Common myeloid progenitor, CD34-positive (primary cell): ENCODE data around the gene SRPRB.

Source experiments
- CTCF ChIA-PET: fragments of 350-600 bp; sonication (Branson Sonifier 250); formaldehyde crosslinking; loops from one replicate; lab custom pipeline; 2021; ENCODE audit warnings: antibody characterized with exemption; lab: Charles Lee
- POLR2A ChIA-PET: fragments of 350-600 bp; sonication (Branson Sonifier 250); formaldehyde crosslinking; loops from one replicate; lab custom pipeline; 2021; ENCODE audit warnings: antibody characterized with exemption; lab: Charles Lee
- DNase-seq, 3 donors: peaks; one replicate each; pipeline versions ENCODE4 v3.0.0 to v3.0.0-alpha.2; 2013
- H3K27ac ChIP-seq, 2 experiments: 1 replicate in 1 of 2; 2 replicates in 1 of 2; pipeline ENCODE4 v1.7.0; 2013; ENCODE audit warnings: inconsistent platforms in 2 of 2, low read length in 2 of 2, mild to moderate bottlenecking in 2 of 2, low read depth in 1 of 2, moderate library complexity in 1 of 2; ENCODE audit not compliant: severe bottlenecking in 2 of 2, insufficient read depth in 1 of 2, poor library complexity in 1 of 2
- H3K27me3 ChIP-seq, 5 experiments: replicated peaks in 2 of 5; 1 replicate in 3 of 5; 2 replicates in 2 of 5; pipeline versions ENCODE4 v1.6.1 to v1.7.0; 2013; ENCODE audit warnings: low read length in 4 of 5, mild to moderate bottlenecking in 2 of 5, moderate library complexity in 2 of 5, inconsistent platforms in 1 of 5; ENCODE audit not compliant: insufficient read depth in 5 of 5, control insufficient read depth in 4 of 5
- H3K36me3 ChIP-seq, 4 experiments: 1 replicate in 2 of 4; 2 replicates in 2 of 4; pipeline versions ENCODE4 v1.6.1 to v1.7.0; 2013; ENCODE audit warnings: low read length in 3 of 4, control low read depth in 1 of 4, mild to moderate bottlenecking in 1 of 4; ENCODE audit not compliant: control insufficient read depth in 4 of 4, insufficient read depth in 4 of 4
- H3K4me1 ChIP-seq, 4 experiments: 1 replicate in 3 of 4; 2 replicates in 1 of 4; pipeline versions ENCODE4 v1.6.1 to v1.7.1; 2013; ENCODE audit warnings: low read length in 3 of 4, mild to moderate bottlenecking in 3 of 4, control low read depth in 1 of 4, inconsistent platforms in 1 of 4, moderate library complexity in 1 of 4; ENCODE audit not compliant: control insufficient read depth in 4 of 4, insufficient read depth in 4 of 4; ENCODE audit errors: control extremely low read depth in 1 of 4
- H3K4me3 ChIP-seq, 7 experiments: 1 replicate in 4 of 7; 2 replicates in 3 of 7; pipeline versions ENCODE4 v1.5.1 to v1.7.0; 2013; ENCODE audit warnings: mild to moderate bottlenecking in 7 of 7, low read length in 6 of 7, moderate library complexity in 6 of 7, inconsistent platforms in 2 of 7, low read depth in 2 of 7, control low read depth in 1 of 7; ENCODE audit not compliant: insufficient read depth in 4 of 7, control insufficient read depth in 1 of 7; ENCODE audit errors: extremely low read depth in 1 of 7
- H3K9me3 ChIP-seq, 5 experiments: 1 replicate in 4 of 5; 2 replicates in 1 of 5; pipeline versions ENCODE4 v1.6.1 to v1.7.1; 2013; ENCODE audit warnings: low read length in 4 of 5, mild to moderate bottlenecking in 2 of 5, inconsistent platforms in 1 of 5, low read depth in 1 of 5, moderate library complexity in 1 of 5; ENCODE audit not compliant: control insufficient read depth in 4 of 5, insufficient read depth in 2 of 5; ENCODE audit errors: control extremely low read depth in 1 of 5
- WGBS: methylation state at CpG from one replicate; pipeline ENCODE4 v1.1.5; 2013; ENCODE audit not compliant: insufficient coverage; 5-methylcytosine and 5-hydroxymethylcytosine counted together

The SRPRB gene

GRCh38 chr3:133851931-133852330 is 46.3 kb downstream of the SRPRB start:
- ChIA-PET CTCF (no interaction called here), POLR2A (no interaction called here)
- Histone ChIP-seq H3K27ac (no peak overlapping the region), H3K4me3 (no peak overlapping the region), H3K36me3 (no peaks in the 10 kb centered on the region), H3K27me3 (no peaks in the 10 kb centered on the region), H3K9me3 (peaks cover 0 to 8% (median 0%) of the 10 kb centered on the region in 5 experiments), H3K4me1 (peaks cover 0 to under 1% (median 0%) of the 10 kb centered on the region in 4 experiments)
- no peak for DNase-seq
- WGBS, result 97% methylated on average over 7 of the region's 8 CpGs

- DNase-seq, result no peak
- Histone ChIP-seq H3K36me3 (no peaks in the 10 kb centered on the region), H3K4me3 (no peak overlapping the region), H3K27me3 (no peaks in the 10 kb centered on the region), H3K9me3 (peaks cover 0 to 8% (median 0%) of the 10 kb centered on the region in 5 experiments), H3K4me1 (peaks cover 0 to 12% (median 5%) of the 10 kb centered on the region in 4 experiments), H3K27ac (no peak overlapping the region)
- ChIA-PET POLR2A (no interaction called here), CTCF (interaction anchor here (1.4 to 1.8 kb wide), 2 partner anchors 10 to 12 kb away, joined by 5 read pairs; no protein-coding TSS in a partner anchor)
- 97% methylated on average over 5 of the region's 5 CpGs for WGBS
Measured at GRCh38 chr3:133853063-133853924, 47.7 kb downstream of the SRPRB start.

GRCh38 chr3:133853925-133854227 is 48.3 kb downstream of the SRPRB start:
- Histone ChIP-seq H3K9me3 (peaks cover 0 to 8% (median 0%) of the 10 kb centered on the region in 5 experiments), H3K27me3 (no peaks in the 10 kb centered on the region), H3K4me1 (peaks cover 0 to 12% (median 5%) of the 10 kb centered on the region in 4 experiments), H3K27ac (no peak overlapping the region), H3K4me3 (no peak overlapping the region), H3K36me3 (no peaks in the 10 kb centered on the region)
- 94% methylated on average over 2 of the region's 2 CpGs for WGBS
- CTCF ChIA-PET, result interaction anchor here (1.4 to 1.8 kb wide), 2 partner anchors 10 to 12 kb away, joined by 5 read pairs; no protein-coding TSS in a partner anchor
- no peak for DNase-seq
- POLR2A ChIA-PET, result no interaction called here

- DNase-seq, result no peak
- H3K27ac ChIP-seq, result no peak overlapping the region
- H3K36me3 ChIP-seq, result no peaks in the 10 kb centered on the region
- ChIA-PET CTCF (interaction anchor here (1.1 to 1.8 kb wide), 2 partner anchors 11 to 30 kb away, joined by 3 to 5 read pairs; no protein-coding TSS in a partner anchor), POLR2A (no interaction called here)
- peaks cover 0 to 6% (median 0%) of the 10 kb centered on the region in 5 experiments for H3K9me3 ChIP-seq
- no peak overlapping the region for H3K4me3 ChIP-seq
- 81% methylated on average over 2 of the region's 5 CpGs for WGBS
- H3K27me3 ChIP-seq, result no peaks in the 10 kb centered on the region
- peaks cover 0 to 12% (median 5%) of the 10 kb centered on the region in 4 experiments for H3K4me1 ChIP-seq
Measured at GRCh38 chr3:133854264-133855001, 48.8 kb downstream of the SRPRB start.

GRCh38 chr3:133855002-133855370 is 49.4 kb downstream of the SRPRB start:
- peaks cover 0 to 12% (median 5%) of the 10 kb centered on the region in 4 experiments for H3K4me1 ChIP-seq
- CTCF ChIA-PET, result interaction anchor here (1.1 to 2.0 kb wide), 3 partner anchors 11 to 30 kb away, joined by 3 to 5 read pairs (median 4); no protein-coding TSS in a partner anchor
- POLR2A ChIA-PET, result no interaction called here
- WGBS, result 91% methylated on average over 1 of the region's 4 CpGs
- H3K27me3 ChIP-seq, result no peaks in the 10 kb centered on the region
- H3K9me3 ChIP-seq, result peaks cover 0 to under 1% (median 0%) of the 10 kb centered on the region in 5 experiments
- H3K4me3 ChIP-seq, result no peak overlapping the region
- no peak for DNase-seq
- no peaks in the 10 kb centered on the region for H3K36me3 ChIP-seq
- no peak overlapping the region for H3K27ac ChIP-seq

- Histone ChIP-seq H3K36me3 (no peaks in the 10 kb centered on the region), H3K4me3 (no peak overlapping the region), H3K4me1 (peaks cover 0 to 12% (median 5%) of the 10 kb centered on the region in 4 experiments), H3K9me3 (no peaks in the 10 kb centered on the region), H3K27me3 (no peaks in the 10 kb centered on the region), H3K27ac (no peak overlapping the region)
- ChIA-PET CTCF (interaction anchor here (1.1 to 2.0 kb wide), 2 partner anchors 19 to 31 kb away, joined by 3 to 4 read pairs; no protein-coding TSS in a partner anchor), POLR2A (no interaction called here)
- DNase-seq, result no peak
- WGBS, result no CpG with 5 or more reads among the region's 6 CpGs
Measured at GRCh38 chr3:133855772-133856171, 50.2 kb downstream of the SRPRB start.
